ENCODE data around the gene SLC25A22. TPM values are rescaled to one million over a fixed set of nuclear protein-coding genes. Genes with fewer than 3 reads are reported as not detected.

The SLC25A22 gene
- polyA plus RNA-seq, 1 donor (not counting 4 experiments of a cell fraction or from before 2014, with no cell fraction given): 13.5 TPM

GRCh38 chr11:788009-788640, 10.0 kb downstream of the SLC25A22 start:
- no peak for TF ChIP-seq EZH2 (IDR thresholded peaks at IDR 0.05; ENCODE audit: low read length)
- no peak for TF ChIP-seq CTCF (optimal IDR thresholded peaks at IDR 0.05 in 1 of 3, IDR thresholded peaks at IDR 0.05 in 1 of 3, conservative IDR thresholded peaks at IDR 0.05 in 1 of 3; ENCODE audit: extremely low read depth in 1 of 3, insufficient read depth in 2 of 3, low read length in 3 of 3)
- no peak for FAIRE-seq
- H3K4me1 ChIP-seq (ENCODE audit: control insufficient read depth, extremely low read depth, insufficient read depth, low read length): peaks cover 6% of the 10 kb centered on the region
- H2AFZ ChIP-seq (ENCODE audit: control insufficient read depth, low read length): no peak overlapping the region
- no peak for DNase-seq (ENCODE audit: low read depth, low spot score)
- no peaks in the 10 kb centered on the region for H4K20me1 ChIP-seq (ENCODE audit: control insufficient read depth, extremely low read depth, insufficient read depth, low read length)
- H3K36me3 ChIP-seq (ENCODE audit: control insufficient read depth in 2 of 2, extremely low read depth in 1 of 2, insufficient read depth in 2 of 2, low read length in 2 of 2): peaks cover 2 to 4% of the 10 kb centered on the region in 2 experiments
- H3K9me3 ChIP-seq (ENCODE audit: control insufficient read depth, low read depth, low read length): no peaks in the 10 kb centered on the region
- H3K4me2 ChIP-seq (ENCODE audit: control insufficient read depth, extremely low read depth, insufficient read depth, low read depth, low read length): no peak overlapping the region
- dilution Hi-C loops (cut with MboI; ENCODE audit: extremely low pct_ligation_motif_present, low sequenced_read_pairs): no loop called here
- H3K9me1 ChIP-seq (ENCODE audit: control insufficient read depth, extremely low read depth, insufficient read depth, low read length): no peaks in the 10 kb centered on the region
- H3K9ac ChIP-seq (ENCODE audit: control insufficient read depth, extremely low read depth, insufficient read depth, low read length): no peak overlapping the region
- no peaks in the 10 kb centered on the region for H3K79me2 ChIP-seq (ENCODE audit: control insufficient read depth, insufficient read depth, low read length)
- H3K27me3 ChIP-seq (ENCODE audit: control insufficient read depth, extremely low read depth, insufficient read depth, low read length): peaks cover 8% of the 10 kb centered on the region
- no peak overlapping the region for H3K4me3 ChIP-seq (ENCODE audit: control insufficient read depth in 2 of 3, extremely low read depth in 1 of 3, insufficient read depth in 2 of 3, low read depth in 1 of 3, low read length in 3 of 3)
- H3K27ac ChIP-seq (ENCODE audit: control insufficient read depth, insufficient read depth, low read length): no peak overlapping the region

GRCh38 chr11:787084-787675, 10.9 kb downstream of the SLC25A22 start:
- Histone ChIP-seq H3K9ac (ENCODE audit: control insufficient read depth, extremely low read depth, insufficient read depth, low read length) (no peak overlapping the region), H3K27ac (ENCODE audit: control insufficient read depth, insufficient read depth, low read length) (no peak overlapping the region), H3K4me3 (ENCODE audit: control insufficient read depth in 2 of 3, extremely low read depth in 1 of 3, insufficient read depth in 2 of 3, low read depth in 1 of 3, low read length in 3 of 3) (no peak overlapping the region), H3K27me3 (ENCODE audit: control insufficient read depth, extremely low read depth, insufficient read depth, low read length) (peaks cover 8% of the 10 kb centered on the region), H3K4me2 (ENCODE audit: control insufficient read depth, extremely low read depth, insufficient read depth, low read depth, low read length) (no peak overlapping the region), H3K79me2 (ENCODE audit: control insufficient read depth, insufficient read depth, low read length) (no peaks in the 10 kb centered on the region), H3K36me3 (ENCODE audit: control insufficient read depth in 2 of 2, extremely low read depth in 1 of 2, insufficient read depth in 2 of 2, low read length in 2 of 2) (peaks cover 0 to 3% of the 10 kb centered on the region in 2 experiments), H4K20me1 (ENCODE audit: control insufficient read depth, extremely low read depth, insufficient read depth, low read length) (no peaks in the 10 kb centered on the region), H3K9me1 (ENCODE audit: control insufficient read depth, extremely low read depth, insufficient read depth, low read length) (no peaks in the 10 kb centered on the region), H3K4me1 (ENCODE audit: control insufficient read depth, extremely low read depth, insufficient read depth, low read length) (peaks cover 9% of the 10 kb centered on the region), H2AFZ (ENCODE audit: control insufficient read depth, low read length) (no peak overlapping the region), H3K9me3 (ENCODE audit: control insufficient read depth, low read depth, low read length) (no peaks in the 10 kb centered on the region)
- TF ChIP-seq CTCF (optimal IDR thresholded peaks at IDR 0.05 in 1 of 3, IDR thresholded peaks at IDR 0.05 in 1 of 3, conservative IDR thresholded peaks at IDR 0.05 in 1 of 3; ENCODE audit: extremely low read depth in 1 of 3, insufficient read depth in 2 of 3, low read length in 3 of 3): no peak
- no peak for TF ChIP-seq EZH2 (IDR thresholded peaks at IDR 0.05; ENCODE audit: low read length)
- FAIRE-seq (no peak), DNase-seq (ENCODE audit: low read depth, low spot score) (no peak)
- dilution Hi-C loops (cut with MboI; ENCODE audit: extremely low pct_ligation_motif_present, low sequenced_read_pairs): no loop called here
